ENCODE data around the gene ICA1.

The ICA1 gene

DNA sequence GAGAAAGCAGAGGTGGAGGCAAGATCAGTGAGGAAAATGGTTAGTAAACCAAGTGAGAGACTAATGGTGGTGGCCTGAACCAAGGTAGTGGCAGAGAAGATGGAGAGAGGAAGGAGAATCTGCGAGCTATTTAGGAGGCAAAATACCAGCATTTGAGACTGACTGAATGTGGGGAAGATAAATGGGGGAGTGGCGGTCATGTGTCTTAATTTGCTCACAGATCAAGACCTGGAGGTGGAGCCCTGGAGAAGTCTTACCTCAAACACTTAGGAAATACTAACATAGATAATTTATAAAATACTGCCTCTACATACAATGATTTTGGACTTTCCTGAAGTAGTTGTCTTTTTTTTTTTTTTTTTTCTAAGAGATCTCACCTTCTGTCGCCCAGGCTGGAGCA is 34.7 kb downstream of the ICA1 start:
- no peak for TF ChIP-seq CTCF (IDR thresholded peaks at IDR 0.05; ENCODE audit: low read depth, low read length)
- Histone ChIP-seq H3K27me3 (ENCODE audit: insufficient read depth, low read depth, severe bottlenecking) (no peaks in the 10 kb centered on the region), H3K27ac (no peak overlapping the region), H3K36me3 (no peaks in the 10 kb centered on the region), H3K4me3 (ENCODE audit: low read depth, low read length) (no peak overlapping the region), H3K9me3 (ENCODE audit: severe bottlenecking) (no peaks in the 10 kb centered on the region)
- no peak for DNase-seq

DNA sequence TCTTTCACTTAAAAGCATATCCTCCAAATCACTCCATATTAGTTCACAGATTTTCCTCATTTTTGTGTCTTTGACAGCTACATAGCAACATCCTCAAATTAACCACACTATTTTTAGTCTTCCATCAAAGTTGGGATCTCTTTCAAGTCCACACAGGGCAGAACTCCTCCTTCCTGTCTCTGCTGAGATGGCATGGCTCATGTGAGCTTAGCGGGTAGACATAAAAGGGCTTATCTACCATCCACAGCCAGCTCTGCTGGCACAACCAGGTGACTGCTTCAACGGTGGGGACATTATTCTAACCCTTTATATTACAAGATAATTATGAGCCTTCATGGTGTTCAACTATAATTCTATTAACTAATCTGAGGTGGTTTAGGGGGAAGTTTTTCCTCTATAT is 35.5 kb downstream of the ICA1 start:
- Histone ChIP-seq H3K4me3 (ENCODE audit: low read depth, low read length) (no peak overlapping the region), H3K27me3 (ENCODE audit: insufficient read depth, low read depth, severe bottlenecking) (no peaks in the 10 kb centered on the region), H3K27ac (no peak overlapping the region), H3K36me3 (no peaks in the 10 kb centered on the region), H3K9me3 (ENCODE audit: severe bottlenecking) (no peaks in the 10 kb centered on the region)
- DNase-seq = no peak
- no peak for TF ChIP-seq CTCF (IDR thresholded peaks at IDR 0.05; ENCODE audit: low read depth, low read length)

DNA sequence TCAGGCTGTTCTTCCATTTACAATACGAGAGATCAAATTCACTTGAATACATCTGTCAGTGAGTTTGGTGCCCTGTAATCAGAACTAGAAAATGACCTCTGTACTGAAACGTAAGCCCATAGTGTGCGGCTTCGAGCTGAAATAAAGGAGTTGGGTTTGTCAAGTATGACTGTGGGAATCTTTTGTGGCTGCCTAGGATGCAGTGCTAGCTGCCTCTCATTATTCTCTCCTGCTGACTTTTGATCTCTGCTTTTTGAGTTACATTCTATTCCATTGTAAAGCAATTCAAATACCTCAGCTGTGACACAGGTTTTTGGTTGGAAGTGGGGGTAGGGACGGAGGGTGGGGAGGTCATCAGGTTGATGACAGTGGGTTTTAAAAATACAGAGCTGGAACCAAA is 40.4 kb downstream of the ICA1 start:
- H3K27ac ChIP-seq = no peak overlapping the region
- DNase-seq = no peak
- H3K4me3 ChIP-seq (ENCODE audit: low read depth, low read length) = no peak overlapping the region

GRCh38 chr7:8221101-8221495 is 40.9 kb downstream of the ICA1 start:
- Histone ChIP-seq H3K36me3 (no peaks in the 10 kb centered on the region), H3K27ac (no peak overlapping the region), H3K27me3 (ENCODE audit: insufficient read depth, low read depth, severe bottlenecking) (no peaks in the 10 kb centered on the region), H3K4me3 (ENCODE audit: low read depth, low read length) (no peak overlapping the region), H3K9me3 (ENCODE audit: severe bottlenecking) (no peaks in the 10 kb centered on the region)
- TF ChIP-seq CTCF (IDR thresholded peaks at IDR 0.05; ENCODE audit: low read depth, low read length) = no peak
- DNase-seq = no peak

More for the DNA sequence above, 40.4 kb downstream of the ICA1 start:
- TF ChIP-seq CTCF (IDR thresholded peaks at IDR 0.05; ENCODE audit: low read depth, low read length) = no peak
- no peaks in the 10 kb centered on the region for H3K27me3 ChIP-seq (ENCODE audit: insufficient read depth, low read depth, severe bottlenecking)
- H3K9me3 ChIP-seq (ENCODE audit: severe bottlenecking) = no peaks in the 10 kb centered on the region
- no peaks in the 10 kb centered on the region for H3K36me3 ChIP-seq

DNA sequence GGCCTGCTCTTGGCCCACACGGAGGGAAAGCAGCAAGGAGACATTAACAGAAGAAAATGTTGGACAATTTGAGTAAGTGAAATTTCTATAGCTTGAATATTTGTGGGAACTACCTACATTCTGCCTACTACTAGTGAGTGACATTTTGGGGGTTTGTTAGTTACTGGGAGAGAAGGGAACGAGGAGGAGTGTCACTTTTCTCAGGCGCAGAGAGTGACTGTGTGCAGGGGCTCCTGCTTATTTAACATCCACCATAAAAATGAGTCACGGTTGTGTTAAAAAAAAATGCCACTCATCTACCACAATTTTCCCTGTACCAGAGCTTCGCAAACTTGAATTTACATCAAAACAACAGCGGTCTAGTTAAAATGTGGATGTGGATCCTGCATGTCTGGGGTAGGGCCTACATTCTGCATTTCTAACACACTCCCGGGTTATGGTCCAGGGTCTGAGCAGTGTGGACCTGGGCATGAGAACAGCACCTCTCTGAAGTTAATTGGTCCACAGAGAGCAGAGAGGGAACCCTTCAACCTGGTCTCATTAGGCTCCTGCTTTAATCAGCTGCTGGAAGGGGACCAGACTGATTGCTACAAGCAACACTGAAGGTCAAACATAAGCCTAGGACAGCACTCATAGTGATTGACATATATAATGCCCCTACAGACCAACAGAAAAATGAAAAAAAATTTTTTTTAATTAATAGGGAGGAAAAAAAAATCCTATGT is 41.4 kb downstream of the ICA1 start:
- Histone ChIP-seq H3K4me3 (ENCODE audit: low read depth, low read length) (no peak overlapping the region), H3K27me3 (ENCODE audit: insufficient read depth, low read depth, severe bottlenecking) (no peaks in the 10 kb centered on the region), H3K9me3 (ENCODE audit: severe bottlenecking) (no peaks in the 10 kb centered on the region), H3K36me3 (no peaks in the 10 kb centered on the region), H3K27ac (no peak overlapping the region)
- no peak for DNase-seq
- TF ChIP-seq CTCF (IDR thresholded peaks at IDR 0.05; ENCODE audit: low read depth, low read length) = no peak

All from WERI-Rb-1 (cell line).